GM21515 (cell line): ENCODE results near the gene FAM47E.

Source experiments
- ATAC-seq: cut with Tn5 transposase; IDR thresholded peaks from one replicate; pipeline ENCODE4 v1.9.1; 2021; ENCODE audit not compliant: unreplicated experiment

FAM47E gene

DNA sequence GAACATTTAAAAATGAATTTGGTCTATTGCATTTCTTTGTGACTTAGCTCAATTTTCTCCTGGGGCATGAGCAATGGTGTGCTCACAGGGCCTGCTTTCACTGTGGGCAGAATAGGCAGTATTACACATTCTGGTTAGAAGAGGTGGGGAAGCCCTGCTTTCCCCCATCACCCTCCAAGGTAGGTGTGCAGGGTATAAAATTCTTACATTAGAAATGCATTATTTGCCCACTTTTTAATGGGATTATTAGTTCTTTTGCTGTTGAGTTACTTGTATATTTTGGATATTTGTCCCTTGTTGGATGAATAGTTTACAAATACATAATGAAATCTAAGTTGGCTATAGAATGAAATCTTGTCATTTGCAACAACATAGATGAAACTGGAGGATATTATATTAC is 46.7 kb downstream of the FAM47E start:
- no peak for ATAC-seq

GRCh38 chr4:76300012-76300411 is 48.5 kb downstream of the FAM47E start:
- no peak for ATAC-seq

GRCh38 chr4:76301068-76301774 is 49.7 kb downstream of the FAM47E start:
- ATAC-seq = peak; percentile 99

DNA sequence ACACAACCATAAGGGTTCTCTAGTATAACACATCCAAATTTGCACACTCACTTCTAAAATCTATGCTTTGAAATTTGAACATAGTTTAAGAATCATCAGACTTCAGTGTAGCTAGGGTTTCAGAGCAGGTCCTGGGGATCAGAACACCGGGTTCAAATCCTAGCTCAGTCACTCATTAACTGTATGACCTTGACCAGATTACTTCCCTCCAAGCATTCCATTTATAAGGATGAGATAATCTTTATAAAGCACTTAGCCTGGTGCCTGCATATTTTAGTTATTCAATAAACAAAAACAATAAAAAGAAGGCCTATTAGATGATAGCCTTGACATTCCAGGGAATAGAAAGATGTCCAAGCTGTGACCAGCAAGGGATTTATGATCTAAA is 50.2 kb downstream of the FAM47E start:
- no peak for ATAC-seq

DNA sequence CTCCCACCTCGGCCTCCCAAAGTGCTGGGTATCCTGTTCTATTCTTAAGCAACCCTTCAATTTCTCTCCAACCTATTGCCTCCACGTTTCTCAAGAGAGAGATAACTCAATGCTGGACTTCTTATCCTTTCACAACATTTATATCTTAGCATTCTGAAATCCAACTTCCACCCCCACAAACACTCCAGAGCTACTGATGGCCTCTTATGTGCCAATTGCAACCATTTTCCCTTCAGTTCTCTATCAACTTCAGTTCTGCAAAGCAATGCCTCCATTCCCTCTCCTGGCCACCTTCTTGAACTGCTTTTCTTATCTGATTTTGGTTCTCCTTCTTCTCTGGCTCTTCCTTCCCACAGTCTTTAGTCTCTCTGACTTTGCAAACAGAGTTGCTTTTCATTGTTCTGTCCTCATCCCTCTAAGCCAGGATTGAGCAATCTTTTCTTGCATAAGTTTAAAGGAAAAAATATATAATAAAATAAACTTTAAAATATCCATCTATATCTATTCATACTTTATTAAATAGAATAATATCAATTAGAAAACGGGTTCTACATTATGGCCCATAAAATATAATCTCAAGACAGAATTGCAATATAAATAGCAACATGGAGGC is 51.4 kb downstream of the FAM47E start:
- ATAC-seq = no peak

GRCh38 chr4:76305033-76305687 is 53.6 kb downstream of the FAM47E start:
- ATAC-seq = no peak

DNA sequence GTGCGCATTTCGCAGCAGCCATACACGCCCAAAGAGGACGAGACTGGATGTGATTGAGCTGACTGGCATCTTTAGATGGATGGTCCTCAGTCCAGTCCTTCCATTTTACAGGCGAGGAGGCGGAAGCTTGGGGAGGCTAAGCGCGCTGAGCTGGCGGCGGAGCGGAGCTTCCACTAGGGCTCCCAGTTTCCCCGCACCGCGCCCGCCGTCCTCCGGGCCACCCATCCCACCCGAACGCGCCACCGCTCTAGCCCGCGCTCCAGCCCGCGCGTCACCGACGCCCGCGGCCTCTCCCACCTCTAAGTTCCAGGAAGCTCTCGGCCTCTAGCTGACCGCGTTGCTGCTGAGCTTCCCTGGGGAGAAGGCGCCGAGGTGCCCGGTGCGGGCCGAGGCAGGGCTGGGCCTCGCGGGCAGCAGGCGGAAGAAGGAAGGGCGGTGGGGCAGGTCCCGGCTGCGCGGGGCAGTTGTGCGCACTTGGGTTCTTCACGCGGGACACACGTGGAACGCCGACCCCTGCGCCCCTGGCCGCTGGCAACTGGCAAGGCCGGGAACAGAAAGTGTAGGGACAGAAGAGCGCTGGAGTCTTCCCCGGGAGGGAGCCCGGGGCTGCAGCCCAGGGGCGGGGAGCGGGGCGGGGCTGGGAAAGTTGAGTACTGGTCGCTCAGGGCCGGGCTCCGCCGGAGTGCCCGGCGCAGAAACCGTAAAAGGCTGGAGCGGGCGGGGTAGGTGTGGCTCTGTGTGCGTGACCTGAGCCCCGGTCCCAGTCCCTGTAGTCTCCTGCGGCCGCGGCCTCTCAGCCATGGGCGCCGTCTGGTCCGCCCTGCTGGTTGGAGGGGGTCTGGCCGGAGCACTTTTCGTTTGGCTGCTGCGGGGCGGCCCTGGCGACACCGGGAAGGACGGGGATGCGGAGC is 54.7 kb downstream of the FAM47E start, which contains the start of gene STBD1:
Gene STBD1, plus strand, starts transcription at position 763 of the 911 bp plus-strand sequence. Its CDS starts 37 bp downstream, at position 800.
- no peak for ATAC-seq

DNA sequence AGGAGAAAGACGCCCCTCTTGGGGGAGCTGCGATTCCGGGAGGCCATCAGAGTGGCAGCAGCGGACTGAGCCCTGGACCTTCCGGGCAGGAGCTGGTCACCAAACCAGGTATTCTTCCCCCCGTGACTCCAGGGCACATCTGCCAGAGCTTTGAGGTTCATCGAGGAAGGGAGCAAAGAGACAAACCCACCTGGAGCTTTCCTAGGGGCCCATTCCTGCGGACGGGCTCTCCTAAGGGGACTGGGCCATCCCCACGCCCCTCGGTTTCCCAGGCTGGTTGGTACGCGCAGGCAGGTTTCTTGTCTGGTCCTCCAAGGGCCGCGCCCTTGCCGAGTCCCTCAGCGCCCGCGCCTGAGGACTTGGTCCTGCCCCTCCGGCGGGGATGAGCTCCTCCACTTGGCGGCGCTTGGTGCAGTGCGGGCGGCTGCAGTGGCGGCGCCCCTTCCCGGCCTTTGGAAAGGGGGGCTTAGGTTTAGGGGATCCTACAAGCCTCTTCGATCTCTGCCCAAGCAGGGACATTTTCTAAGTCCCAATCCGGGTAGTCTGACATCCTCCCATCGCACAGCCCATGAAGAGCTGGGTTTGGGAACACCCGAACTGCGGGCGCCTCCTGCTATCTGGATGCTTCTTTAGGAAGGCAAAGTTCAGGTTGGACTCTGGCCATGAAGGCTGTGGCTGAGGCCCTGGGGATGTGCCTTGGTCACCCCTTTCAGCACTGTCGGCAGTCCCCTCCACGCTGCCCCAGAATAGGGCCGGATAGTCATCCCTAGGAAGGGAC is 55.5 kb downstream of the FAM47E start:
- no peak for ATAC-seq

DNA sequence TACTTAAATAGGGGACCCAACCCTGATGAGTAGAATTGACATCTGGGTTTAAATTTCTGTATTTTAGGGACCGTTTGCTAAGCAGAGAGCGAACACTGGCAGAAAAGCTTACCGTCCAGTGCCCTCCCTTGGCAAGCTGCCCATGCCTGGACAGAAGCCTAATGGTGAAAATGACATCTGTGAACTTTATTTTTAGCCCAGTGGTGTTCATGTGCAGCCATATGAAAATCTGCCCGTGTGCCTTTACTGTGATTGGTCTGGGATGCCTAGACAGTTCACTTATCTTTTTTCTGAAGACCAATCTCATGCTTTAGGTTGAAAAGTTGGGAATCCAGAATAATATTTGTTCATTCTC is 56.1 kb downstream of the FAM47E start:
- no peak for ATAC-seq

DNA sequence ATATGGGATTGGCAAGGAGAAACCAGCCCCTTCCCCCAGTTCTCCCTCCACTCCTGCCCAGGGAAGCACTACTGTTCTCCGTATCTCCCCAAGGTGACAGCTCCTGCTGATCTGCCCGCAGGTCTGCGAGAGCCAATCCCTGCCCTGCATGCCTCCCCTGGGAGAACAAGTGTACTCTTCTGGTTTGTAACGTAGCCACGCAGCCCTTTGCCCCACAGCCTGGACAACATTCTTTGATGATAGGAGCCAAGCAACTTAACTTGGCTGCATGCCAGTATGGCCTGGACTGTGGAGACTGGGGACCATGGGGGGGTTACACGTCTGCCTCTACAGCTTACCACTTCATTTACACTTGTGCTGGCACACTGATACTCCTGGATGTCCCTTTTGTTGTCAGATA is 57.0 kb downstream of the FAM47E start:
- ATAC-seq = no peak

DNA sequence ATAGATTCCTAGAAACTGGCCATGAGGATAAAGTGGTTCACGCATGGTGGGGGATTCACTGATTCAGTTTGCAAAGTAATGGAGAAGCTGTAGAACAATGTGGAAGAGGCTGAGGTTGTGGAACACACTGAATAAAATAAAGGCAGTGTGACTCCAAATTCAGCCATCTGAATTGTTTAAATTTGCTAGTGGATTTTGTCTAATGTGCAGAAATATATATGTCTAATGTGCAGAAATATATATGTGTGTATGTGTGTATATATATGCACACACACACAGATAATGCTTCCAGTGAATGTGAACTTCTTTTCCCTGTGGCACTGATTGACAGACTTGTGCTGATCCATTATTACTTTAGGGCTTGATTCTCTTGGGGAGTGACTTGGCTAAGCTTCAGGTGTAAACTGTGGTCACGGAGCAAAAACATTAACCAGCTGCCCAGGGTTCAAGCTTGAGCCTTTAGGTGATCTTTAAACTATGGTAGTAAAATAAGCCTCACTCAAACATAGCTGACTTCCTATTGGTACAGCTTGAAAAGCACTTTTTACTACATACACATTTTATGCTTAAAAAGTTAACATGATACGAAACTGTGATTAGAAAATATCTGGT is 58.5 kb downstream of the FAM47E start:
- no peak for ATAC-seq

DNA sequence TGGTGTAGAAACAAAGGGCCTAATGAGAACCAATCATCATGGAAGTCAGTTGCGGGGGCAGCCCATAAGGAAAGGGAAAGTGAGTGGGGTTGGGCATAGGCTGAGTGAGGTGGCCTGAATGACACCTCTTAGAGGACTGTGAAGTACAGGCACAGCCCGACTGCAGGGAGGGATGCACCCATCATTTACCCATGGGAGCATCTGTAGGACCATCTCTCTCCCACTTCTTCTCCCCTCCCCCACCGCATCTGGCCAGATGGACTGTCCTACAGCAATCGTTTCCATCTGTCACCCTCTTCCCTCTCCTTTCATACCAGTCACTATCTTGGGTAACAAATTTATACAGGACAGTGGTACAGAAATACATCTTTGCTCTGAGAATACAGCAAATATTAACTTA is 59.2 kb downstream of the FAM47E start:
- no peak for ATAC-seq

- no peak for ATAC-seq
Measured at GRCh38 chr4:76311896-76312331, 60.4 kb downstream of the FAM47E start.

DNA sequence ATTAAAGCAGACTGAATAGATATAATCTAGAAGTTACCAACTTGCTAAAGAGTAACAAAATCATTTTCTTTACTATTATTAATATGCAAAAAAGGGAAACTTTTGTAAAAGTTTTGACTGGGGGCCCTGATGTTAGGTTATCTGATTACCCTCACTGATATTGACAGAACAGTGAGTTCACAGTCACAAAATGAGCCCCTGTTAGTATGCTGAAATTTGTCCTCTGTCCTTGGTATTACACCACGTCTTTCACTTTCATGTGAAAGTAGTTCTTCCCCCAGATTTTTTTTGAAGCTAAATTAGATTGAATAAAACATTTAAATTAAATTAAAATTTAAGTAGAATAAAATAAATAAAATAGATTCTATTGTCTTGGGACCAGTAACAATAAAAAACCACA is 60.9 kb downstream of the FAM47E start:
- no peak for ATAC-seq

- no peak for ATAC-seq
Measured at GRCh38 chr4:76313547-76313946, 62.0 kb downstream of the FAM47E start.

DNA sequence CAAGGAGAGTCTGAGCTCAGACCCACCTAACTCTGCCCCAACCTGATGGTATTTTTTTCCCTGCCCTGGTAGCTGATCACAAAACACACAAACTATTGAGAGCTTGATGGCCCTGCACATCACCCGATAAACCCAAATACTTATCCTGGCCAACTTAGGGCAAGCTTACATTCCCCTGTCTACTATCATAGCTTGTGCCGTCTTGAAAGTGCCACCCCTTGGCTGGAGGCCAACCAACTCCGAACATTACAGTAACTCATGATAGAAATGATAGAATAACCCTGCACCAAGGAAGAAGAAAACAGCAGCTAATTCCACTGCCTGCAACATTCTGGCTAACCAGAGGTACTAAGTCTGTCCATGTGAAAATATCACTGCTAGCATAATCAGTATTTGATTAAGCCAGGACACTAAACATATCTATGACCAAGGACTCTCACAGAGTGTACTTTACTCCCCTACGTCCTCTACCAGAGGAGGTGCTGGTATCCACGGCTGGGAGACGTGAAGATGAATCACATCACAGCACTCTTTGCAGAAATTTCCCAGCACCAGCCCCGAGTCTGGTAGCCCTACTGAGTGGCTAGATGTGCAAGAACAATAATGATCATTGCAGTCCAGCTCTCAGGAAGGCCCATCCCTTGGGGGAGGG is 63.9 kb downstream of the FAM47E start:
- ATAC-seq = no peak

DNA sequence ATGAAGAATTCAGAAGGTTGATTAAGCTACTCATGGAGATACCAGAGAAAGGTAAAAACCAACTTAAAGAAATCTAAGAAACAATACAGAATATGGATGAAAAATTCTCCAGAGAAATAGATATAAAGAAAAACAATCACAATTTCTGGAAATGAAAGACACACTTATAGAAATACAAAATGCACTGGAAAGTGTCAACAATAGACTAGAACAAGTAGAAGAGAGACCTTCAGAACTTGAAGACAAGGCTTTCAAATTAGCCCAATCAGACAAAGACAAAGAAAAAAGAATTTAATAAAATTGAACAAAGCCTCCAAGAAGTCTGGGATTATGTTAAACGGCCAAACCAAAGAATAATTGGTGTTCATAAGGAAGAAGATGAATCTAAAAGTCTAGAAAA is 64.6 kb downstream of the FAM47E start:
- ATAC-seq = no peak

- ATAC-seq = no peak
Measured at GRCh38 chr4:76322236-76322635, 70.7 kb downstream of the FAM47E start.

DNA sequence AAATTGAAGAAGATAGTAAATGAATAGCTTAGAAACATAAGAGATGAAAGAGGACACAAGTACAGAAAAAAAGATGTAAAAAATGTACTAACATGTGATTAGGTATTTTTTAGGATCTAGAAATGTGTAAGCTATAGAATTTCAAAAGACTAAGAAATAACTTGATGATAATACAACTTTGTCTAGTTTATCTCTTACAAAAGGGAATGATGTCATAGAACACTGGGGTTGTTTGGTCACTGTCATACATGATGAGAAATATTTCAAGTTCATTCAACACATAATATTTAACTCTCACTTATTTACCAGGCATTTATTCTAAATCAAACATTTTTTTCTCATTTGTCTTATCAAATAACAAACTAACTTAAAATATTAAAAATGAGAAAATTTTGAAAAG is 73.6 kb downstream of the FAM47E start:
- ATAC-seq = no peak

DNA sequence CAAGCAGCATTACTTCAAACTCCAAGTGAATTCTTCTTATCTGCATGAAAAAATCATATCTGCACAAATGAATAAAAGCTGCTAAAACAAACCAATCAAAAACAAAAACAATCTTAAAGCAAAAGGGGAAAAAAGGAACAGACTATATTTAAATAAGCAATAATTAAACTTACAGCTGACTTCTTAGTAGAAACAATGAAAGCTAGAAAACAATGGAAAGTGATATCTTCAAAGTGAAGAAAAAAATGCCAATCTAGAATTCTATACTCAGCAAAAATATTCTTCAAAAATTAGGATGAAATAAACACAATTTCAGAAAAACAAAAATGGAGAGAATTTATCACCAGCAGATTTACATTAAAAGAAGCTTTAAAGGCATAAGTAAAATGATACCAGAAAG is 75.0 kb downstream of the FAM47E start:
- no peak for ATAC-seq
